ENCODE measurements around the gene CELF4.
A peak's percentile ranks its signal among the peaks of the same experiment; 100 is the strongest.
"Not testable (repeated sequence)": the region's sequence is repeated elsewhere in the genome, so short reads cannot be mapped to it uniquely, and the experiment has no call there.

CELF4 gene

GRCh38 chr18:37385846-37386778, 179.5 kb downstream of the CELF4 start:
- DNase-seq: peak; percentile 56 to 64

- DNase-seq: no peak
Measured at GRCh38 chr18:37383846-37384595, 181.6 kb downstream of the CELF4 start.

DNA sequence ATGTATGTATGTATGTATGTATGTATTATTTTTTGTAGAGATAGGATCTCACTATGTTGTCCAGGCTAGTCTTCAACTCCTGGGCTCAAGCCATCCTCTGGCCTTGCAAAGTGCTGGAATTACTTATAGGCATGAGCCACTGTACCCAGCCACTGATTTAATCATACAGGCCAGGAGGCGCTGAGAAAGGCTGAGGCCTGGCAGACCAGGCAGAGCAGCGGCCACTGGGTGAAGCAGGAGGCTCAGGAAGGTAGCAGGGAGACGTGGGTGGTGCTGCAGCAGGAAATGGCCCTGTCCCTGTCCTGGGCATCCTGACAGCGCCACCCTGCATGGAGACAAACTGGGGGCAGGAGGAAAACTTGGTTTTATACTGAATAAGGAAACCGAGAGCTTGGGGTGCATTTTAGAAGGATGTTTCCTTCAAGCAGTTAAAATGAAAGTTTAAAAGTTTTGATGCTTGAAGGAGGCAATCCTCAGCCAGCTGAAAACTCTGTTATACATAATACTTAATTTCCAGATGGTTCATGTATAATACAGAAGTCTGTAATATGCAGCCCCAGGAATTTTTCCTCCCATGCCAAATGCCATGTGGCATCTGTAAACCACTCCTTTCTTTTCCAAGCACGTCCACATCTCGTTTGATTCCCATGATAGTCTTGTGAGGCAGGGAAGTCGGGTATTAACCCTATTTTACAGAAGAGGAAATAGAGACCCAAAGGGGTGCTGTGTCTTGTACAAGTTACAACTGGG, 182.4 kb downstream of the CELF4 start:
- no peak for DNase-seq

DNA sequence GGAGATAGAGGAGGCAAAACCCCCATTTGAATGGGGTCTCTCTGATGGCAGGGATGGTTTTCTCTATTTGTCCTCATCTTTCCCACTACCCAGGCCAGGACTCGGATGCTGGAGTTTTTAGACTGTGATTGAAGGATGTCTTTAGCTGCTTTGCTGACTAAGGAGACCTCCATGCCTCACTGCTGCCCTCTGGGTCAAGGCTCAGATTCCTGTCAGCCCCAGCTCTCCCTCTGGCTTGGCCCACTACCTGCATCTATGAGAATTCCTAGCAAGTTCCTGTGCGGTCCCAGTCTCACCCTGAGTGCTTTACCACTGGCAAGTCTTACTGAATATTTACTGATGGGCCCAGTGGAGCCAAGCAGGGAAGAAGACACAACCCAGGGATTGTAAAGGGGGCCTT, 184.0 kb downstream of the CELF4 start:
- DNase-seq: no peak

DNA sequence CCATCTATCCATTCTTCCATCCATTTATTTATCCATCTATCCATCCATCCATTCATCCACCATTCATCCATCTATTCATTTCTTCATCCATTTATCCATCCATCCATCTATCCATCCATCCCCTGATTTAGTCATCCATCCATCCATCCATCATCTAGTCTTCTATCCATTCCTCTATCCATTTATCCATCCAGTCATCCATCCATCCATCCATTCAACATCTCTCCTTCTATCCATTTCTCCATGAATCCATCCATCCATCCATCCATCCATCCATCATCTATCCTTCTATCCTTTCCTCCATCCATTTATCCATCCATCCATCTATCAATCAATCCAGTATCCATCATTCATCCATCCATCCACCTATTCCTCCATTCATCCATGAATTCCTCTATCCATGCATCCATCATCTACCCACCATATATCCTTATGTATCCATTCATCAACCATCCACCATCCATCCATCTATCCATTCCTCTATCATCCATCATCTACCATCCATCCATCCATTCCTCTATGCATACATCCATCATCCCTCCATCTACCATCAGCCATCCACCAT, 185.0 kb downstream of the CELF4 start:
- no peak for DNase-seq

- no peak for DNase-seq
Measured at GRCh38 chr18:37378336-37379010, 187.1 kb downstream of the CELF4 start.

DNA sequence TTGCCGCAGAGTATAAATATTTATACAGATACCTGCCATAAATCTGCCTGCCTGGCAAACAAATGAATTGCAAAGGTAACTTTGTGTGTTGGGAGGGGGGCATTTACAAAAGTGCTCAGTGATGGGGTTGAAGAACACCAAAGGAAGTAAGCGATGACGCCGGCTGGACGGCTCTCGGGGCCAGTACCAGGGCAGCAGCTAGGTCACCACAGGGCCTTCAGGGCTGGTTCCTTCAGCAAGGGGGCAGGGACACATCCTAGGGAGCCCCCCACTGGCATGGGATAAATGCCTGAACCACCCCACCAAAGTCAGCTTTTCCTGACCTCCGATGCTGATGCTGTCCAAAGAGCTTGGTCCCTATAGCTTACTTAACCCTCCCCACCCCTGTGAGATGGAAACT, 190.4 kb downstream of the CELF4 start:
- no peak for DNase-seq

GRCh38 chr18:37368110-37368954, 197.3 kb downstream of the CELF4 start:
- DNase-seq: no peak

GRCh38 chr18:37364237-37364636, 201.4 kb downstream of the CELF4 start:
- DNase-seq: no peak

- no peak for DNase-seq
Measured at GRCh38 chr18:37362158-37362890, 203.3 kb downstream of the CELF4 start.

GRCh38 chr18:37361335-37362157, 204.1 kb downstream of the CELF4 start:
- DNase-seq: peak in 1 of 2 experiments; percentile 22

DNA sequence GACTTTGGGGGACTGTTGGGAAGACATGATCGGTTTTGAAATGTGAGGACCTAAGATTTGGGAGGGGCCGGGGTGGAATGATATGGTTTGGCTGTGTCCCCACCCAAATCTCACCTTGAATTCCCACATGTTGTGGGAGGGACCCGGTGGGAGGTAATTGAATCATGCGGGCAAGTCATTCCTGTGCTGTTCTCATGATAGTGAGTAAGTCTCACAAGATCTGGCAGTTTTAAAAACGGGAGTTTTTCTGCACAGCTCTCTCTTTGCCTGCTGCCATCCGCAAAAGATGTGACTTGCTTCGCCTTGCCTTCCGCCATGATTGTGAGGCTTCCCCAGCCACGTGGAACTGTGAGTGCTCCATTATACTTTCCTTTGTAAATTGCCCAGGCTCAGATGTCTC, 207.5 kb downstream of the CELF4 start:
- DNase-seq: not testable (repeated sequence)

DNA sequence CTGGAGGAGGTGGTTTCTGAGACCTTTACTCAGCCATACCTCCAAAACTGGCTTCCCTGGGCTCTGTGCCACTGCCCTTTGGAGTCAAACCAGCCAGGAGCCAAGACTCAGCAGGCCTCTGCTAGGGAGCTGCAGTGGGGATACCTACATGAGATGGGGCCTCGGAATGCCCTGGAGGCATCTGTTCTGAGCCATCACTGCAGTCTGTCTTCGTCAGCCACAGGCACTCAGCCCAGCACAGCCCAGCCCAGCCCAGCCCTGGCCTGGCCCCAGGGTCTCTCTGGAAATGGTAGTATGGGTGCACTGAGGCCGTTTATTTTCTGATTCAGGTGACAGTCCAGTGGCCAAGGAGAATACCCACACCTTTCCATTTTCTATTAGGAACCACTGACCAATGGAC, 209.8 kb downstream of the CELF4 start:
- DNase-seq: no peak

GRCh38 chr18:37351110-37351509, 214.5 kb downstream of the CELF4 start:
- DNase-seq: no peak

DNA sequence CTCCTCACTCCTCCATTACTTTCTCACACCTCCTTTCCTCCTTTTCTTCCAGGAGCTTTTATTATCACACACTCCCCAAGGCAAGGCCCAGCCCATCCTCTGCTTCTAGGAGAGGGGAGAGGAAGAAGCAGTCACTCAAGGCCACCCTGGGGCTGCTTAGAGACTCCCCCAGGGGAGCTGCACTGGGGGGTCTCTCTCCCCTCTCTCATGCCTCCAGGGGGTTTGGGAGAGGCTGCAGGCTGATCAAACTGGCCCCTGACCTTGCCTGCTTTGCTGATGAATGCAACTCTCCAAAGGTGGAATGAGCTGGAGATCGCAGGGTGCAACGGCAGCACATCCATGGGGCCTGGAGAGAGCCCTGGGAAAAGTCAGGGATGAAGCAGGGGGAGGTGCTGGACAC, 216.9 kb downstream of the CELF4 start:
- no peak for DNase-seq

DNA sequence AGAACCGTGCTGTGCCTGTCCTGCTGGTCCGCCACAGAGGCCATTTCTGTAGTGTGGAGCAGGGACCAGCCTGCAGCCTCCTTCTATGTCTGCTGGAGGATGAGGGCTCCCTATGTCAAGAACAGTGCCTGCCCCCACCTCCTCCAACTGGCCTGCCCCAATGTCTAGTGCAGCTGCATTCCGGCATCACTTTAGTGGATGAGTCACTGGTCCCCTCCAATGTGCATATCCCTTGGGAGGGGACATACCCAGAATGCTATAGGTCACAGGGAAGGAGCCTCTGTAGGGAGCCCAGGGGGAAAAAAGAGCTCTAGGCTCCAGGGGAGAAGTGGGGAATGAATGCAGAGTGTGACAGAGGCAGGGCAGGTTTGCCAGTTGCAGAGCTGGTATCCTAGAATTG, 219.6 kb downstream of the CELF4 start:
- no peak for DNase-seq

DNA sequence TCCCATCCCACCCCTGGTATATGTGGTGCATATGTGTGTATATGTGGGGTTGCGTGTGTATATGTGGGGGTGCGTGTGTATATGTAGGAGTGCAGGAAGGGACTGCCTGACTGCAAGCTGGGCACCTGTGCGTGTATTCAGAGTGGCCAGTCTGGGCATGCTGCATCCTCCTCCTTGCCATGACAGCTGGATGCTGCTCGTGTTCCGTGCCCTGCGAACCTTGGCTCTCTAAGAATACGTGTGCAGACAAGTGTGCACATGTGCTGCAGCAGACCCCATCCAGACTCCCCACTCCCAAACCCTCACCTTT, 222.1 kb downstream of the CELF4 start:
- no peak for DNase-seq

GRCh38 chr18:37341473-37342086, 224.0 kb downstream of the CELF4 start:
- no peak for DNase-seq

DNA sequence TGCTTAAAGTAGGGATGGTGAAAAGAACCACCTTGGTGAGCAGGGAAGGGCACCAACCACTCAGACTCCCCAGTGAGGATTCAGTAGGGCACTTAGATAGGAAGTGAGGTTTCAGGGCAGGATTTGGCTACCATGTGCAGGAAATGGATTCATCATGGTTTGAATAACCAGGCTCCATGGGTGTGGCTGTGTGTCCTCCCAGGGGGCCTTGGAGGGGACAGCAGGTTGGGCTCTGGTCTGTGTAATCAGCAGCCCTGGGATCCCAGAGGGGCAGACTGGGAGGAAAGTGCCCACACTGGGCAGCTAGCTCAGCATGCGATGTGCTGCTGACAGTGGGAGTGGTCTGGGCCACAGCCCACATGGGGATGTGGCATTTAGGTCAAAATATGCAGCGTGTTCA, 224.6 kb downstream of the CELF4 start:
- no peak for DNase-seq

All from NCI-H2081 (cell line).